HUES64 (cell line): ENCODE data around the gene TECPR2.
"Not testable (repeated sequence)": the region's sequence is repeated elsewhere in the genome, so short reads cannot be mapped to it uniquely, and the experiment has no call there.

Experiments
- H3K27ac ChIP-seq: 2 replicates; pipeline ENCODE4 v1.7.0; 2013; ENCODE audit warnings: low read depth, low read length, inconsistent platforms
- H3K27me3 ChIP-seq: 2 replicates; pipeline ENCODE4 v1.6.1; 2013; ENCODE audit warnings: mild to moderate bottlenecking, low read length; ENCODE audit not compliant: insufficient read depth
- H3K36me3 ChIP-seq: 2 replicates; pipeline ENCODE4 v1.6.1; 2013; ENCODE audit warnings: mild to moderate bottlenecking, low read length; ENCODE audit not compliant: insufficient read depth
- H3K4me1 ChIP-seq: 2 replicates; pipeline ENCODE4 v1.6.1; 2013; ENCODE audit warnings: mild to moderate bottlenecking, low read length, moderate library complexity; ENCODE audit not compliant: insufficient read depth
- H3K4me3 ChIP-seq: 2 replicates; pipeline ENCODE4 v1.5.1; 2013; ENCODE audit warnings: mild to moderate bottlenecking, low read length, moderate library complexity
- H3K9ac ChIP-seq: 2 replicates; pipeline ENCODE4 v1.6.1; 2013; ENCODE audit warnings: mild to moderate bottlenecking, low read depth, low read length
- H3K9me3 ChIP-seq: 2 replicates; pipeline ENCODE4 v1.6.1; 2013; ENCODE audit warnings: low read depth, low read length; ENCODE audit not compliant: insufficient read depth
- WGBS: fragments of 150-250, 120-280 bp; methylation state at CpG from one replicate; pipeline ENCODE4 v1.1.7; 2013; ENCODE audit warnings: missing lambda C conversion rate; 5-methylcytosine and 5-hydroxymethylcytosine counted together

TECPR2 gene

GRCh38 chr14:102320033-102320660 lies 42.6 kb upstream of the TECPR2 start:
- 9% methylated on average over 30 of the region's 30 CpGs for WGBS
- H3K9ac ChIP-seq, result peak overlapping the region; percentile 86
- H3K27ac ChIP-seq, result no peak overlapping the region
- H3K36me3 ChIP-seq, result peaks cover 3% of the 10 kb centered on the region; the same call in 1 of the 2 replicates
- H3K27me3 ChIP-seq, result peaks cover 4% of the 10 kb centered on the region
- H3K9me3 ChIP-seq, result no peaks in the 10 kb centered on the region
- H3K4me3 ChIP-seq, result peak overlapping the region; percentile 96
- peaks cover 10% of the 10 kb centered on the region; the same call in 1 of the 2 replicates for H3K4me1 ChIP-seq

DNA sequence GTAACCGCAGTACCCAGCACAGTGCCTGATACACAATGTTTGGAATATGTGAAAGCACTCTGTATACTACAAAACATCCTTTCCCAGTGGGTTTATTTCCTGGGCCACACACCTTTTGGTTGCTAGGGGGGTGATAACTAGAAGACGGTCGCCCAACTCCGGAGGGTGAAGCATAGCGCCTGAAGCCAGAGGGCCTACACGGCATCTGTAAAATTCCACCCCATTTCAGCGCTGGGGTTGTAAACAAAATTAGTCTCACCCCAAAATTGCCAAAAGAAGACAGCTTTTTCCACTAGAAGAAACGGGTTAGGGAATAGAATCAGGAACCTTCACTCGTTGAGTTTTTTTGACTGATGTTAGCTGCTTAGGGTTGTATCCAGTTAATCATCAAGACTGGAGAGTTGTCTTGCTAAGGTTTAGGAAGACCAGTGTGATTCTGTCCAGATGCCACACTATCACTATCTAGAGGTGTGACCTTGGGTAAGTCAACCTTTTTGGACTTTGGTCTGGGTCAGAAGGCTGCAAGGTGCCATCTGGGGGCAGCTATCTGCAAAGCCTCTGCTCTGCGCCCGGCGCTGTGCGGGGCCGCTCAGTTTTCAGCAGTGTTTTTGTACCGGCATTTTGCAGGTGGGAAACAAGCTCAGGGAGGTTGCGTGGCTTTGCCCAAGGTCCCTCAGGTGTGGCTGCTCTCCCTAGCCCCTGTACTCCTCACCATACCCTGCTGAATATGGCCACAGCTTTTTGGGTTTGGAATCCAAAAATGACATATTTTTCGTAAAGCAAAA lies 41.9 kb upstream of the TECPR2 start:
- H3K9ac ChIP-seq, result 0 out of 2 replicates have a peak overlapping the region, but pooled peaks have one; percentile 86
- H3K36me3 ChIP-seq, result peaks cover 3% of the 10 kb centered on the region; the same call in 1 of the 2 replicates
- no peaks in the 10 kb centered on the region for H3K9me3 ChIP-seq
- peaks cover 10% of the 10 kb centered on the region; the same call in 1 of the 2 replicates for H3K4me1 ChIP-seq
- peak overlapping the region; percentile 96 for H3K4me3 ChIP-seq
- 96% methylated on average over 17 of the region's 17 CpGs for WGBS
- no peaks in the 10 kb centered on the region for H3K27me3 ChIP-seq
- H3K27ac ChIP-seq, result no peak overlapping the region

GRCh38 chr14:102321456-102322422 lies 41.0 kb upstream of the TECPR2 start:
- Histone ChIP-seq H3K27ac (no peak overlapping the region), H3K4me1 (0 out of 2 replicates have a peak, but pooled peaks cover 4% of the 10 kb centered on the region)
- 95% methylated on average over 12 of the region's 12 CpGs for WGBS

DNA sequence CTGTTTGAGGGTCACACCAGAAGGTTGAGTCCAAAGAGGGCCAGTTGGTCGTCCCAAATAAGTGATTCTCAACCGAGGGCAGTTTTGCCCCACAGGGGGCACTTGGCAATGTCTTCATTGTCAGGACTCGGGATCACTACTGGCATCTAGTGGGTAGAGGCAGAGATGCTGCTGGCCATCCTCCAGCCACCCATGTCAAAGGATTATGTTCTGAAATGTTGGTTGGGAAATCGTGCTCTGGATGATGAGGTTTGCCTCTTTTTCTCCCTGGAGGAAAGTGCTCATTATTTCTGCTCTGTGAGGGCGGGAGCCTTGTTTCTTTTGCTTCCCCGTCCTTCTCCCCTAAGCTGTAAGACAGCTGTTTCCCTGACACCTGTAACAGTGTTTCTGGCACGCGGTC lies 39.6 kb upstream of the TECPR2 start:
- Histone ChIP-seq H3K4me3 (no peak overlapping the region), H3K36me3 (peaks cover 3% of the 10 kb centered on the region; the same call in 1 of the 2 replicates), H3K4me1 (0 out of 2 replicates have a peak, but pooled peaks cover 4% of the 10 kb centered on the region), H3K27ac (no peak overlapping the region), H3K9ac (no peak overlapping the region), H3K9me3 (no peaks in the 10 kb centered on the region), H3K27me3 (no peaks in the 10 kb centered on the region)
- 71% methylated on average over 8 of the region's 8 CpGs for WGBS

More at GRCh38 chr14:102321456-102322422, 41.0 kb upstream of the TECPR2 start:
- H3K9ac ChIP-seq, result no peak overlapping the region
- H3K9me3 ChIP-seq, result no peaks in the 10 kb centered on the region
- peaks cover 3% of the 10 kb centered on the region; the same call in 1 of the 2 replicates for H3K36me3 ChIP-seq
- H3K4me3 ChIP-seq, result no peak overlapping the region
- H3K27me3 ChIP-seq, result no peaks in the 10 kb centered on the region

GRCh38 chr14:102325791-102326345 lies 36.9 kb upstream of the TECPR2 start:
- peaks cover 3% of the 10 kb centered on the region; the same call in 1 of the 2 replicates for H3K36me3 ChIP-seq
- no peak overlapping the region for H3K27ac ChIP-seq
- no peaks in the 10 kb centered on the region for H3K4me1 ChIP-seq
- H3K9ac ChIP-seq, result no peak overlapping the region
- no peak overlapping the region for H3K4me3 ChIP-seq
- 87% methylated on average over 9 of the region's 9 CpGs for WGBS
- H3K9me3 ChIP-seq, result no peaks in the 10 kb centered on the region
- no peaks in the 10 kb centered on the region for H3K27me3 ChIP-seq

- no peak overlapping the region for H3K9ac ChIP-seq
- no peaks in the 10 kb centered on the region for H3K4me1 ChIP-seq
- H3K4me3 ChIP-seq, result no peak overlapping the region
- peaks cover 3% of the 10 kb centered on the region; the same call in 1 of the 2 replicates for H3K36me3 ChIP-seq
- H3K27ac ChIP-seq, result no peak overlapping the region
- H3K9me3 ChIP-seq, result no peaks in the 10 kb centered on the region
- H3K27me3 ChIP-seq, result no peaks in the 10 kb centered on the region
- 95% methylated on average over 14 of the region's 14 CpGs for WGBS
These were observed 36.2 kb upstream of the TECPR2 start for GRCh38 chr14:102326583-102326982.

DNA sequence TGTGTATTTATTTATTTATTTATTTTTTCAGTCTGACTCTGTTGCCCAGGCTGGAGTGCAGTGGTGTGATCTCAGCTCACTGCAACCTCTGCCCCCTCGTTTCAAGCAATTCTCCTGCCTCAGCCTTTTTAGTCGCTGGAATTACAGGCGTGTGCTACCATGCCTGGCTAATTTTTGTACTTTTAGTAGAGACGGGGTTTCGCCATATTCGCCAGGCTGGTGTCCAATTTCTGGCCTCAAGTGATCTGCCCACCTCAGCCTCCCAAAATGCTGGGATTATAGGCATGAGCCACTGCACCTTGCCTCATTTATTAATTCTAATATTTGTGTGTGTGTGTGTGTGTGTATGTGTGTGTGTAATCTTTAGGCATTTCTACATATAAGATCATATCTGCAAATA lies 33.4 kb upstream of the TECPR2 start:
- H3K36me3 ChIP-seq, H3K4me1 ChIP-seq, H3K4me3 ChIP-seq, H3K27me3 ChIP-seq, H3K27ac ChIP-seq, H3K9ac ChIP-seq, H3K9me3 ChIP-seq: not testable (repeated sequence)
- 96% methylated on average over 6 of the region's 6 CpGs for WGBS

GRCh38 chr14:102330806-102331205 lies 31.9 kb upstream of the TECPR2 start:
- WGBS, result 95% methylated on average over 5 of the region's 8 CpGs
- Histone ChIP-seq H3K4me3 (no peak overlapping the region), H3K36me3 (peaks cover 19% of the 10 kb centered on the region), H3K9ac (no peak overlapping the region), H3K9me3 (no peaks in the 10 kb centered on the region), H3K27me3 (no peaks in the 10 kb centered on the region), H3K4me1 (no peaks in the 10 kb centered on the region), H3K27ac (no peak overlapping the region)

GRCh38 chr14:102333390-102333789 lies 29.4 kb upstream of the TECPR2 start:
- WGBS, result 92% methylated on average over 7 of the region's 7 CpGs
- no peaks in the 10 kb centered on the region for H3K27me3 ChIP-seq
- no peak overlapping the region for H3K27ac ChIP-seq

DNA sequence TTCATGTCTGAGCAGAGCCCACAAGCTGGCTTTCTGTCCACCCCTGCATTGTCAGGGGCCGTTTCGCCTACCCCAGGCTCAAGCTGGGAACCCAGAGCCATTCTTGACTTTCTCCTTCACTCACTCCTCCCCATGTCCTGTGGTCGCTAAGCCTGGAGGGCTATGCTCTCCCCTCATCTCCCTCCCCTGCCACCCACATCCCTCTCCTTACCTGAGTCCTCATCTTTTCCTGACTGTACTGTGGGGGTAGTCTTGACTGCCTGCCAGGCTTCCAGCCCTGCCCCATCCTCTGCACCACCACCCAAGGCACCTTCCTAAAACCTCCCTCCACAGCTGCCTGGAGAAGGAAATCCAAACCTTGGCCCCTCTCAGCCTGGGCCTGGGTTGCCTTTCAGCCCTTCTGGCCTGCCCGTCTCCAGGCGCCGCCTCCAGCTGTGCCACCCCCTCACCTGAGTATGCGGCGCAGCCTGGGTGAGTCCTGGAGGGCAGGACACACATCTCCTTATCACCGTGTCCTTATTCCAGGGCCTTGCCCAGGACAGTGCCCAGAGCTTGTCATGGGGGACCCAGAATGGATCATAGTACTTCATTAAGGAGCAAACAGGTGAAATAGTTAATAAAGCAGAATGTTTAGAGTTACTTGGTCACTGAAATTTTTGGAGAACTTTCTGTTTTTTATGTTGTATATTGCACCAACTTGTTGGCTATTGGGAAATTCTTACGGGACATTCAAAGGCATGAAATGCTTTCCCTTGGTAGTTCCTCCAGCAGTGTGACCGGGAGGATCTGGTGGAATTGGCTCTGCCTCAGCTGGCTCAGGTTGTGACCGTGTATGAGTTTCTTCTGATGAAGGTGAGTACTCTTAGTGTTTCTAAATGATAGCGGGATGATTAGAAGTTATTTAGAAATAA lies 28.7 kb upstream of the TECPR2 start:
- Histone ChIP-seq H3K4me1 (no peaks in the 10 kb centered on the region), H3K9ac (no peak overlapping the region), H3K27ac (no peak overlapping the region), H3K27me3 (no peaks in the 10 kb centered on the region), H3K4me3 (no peak overlapping the region), H3K36me3 (peaks cover 39% of the 10 kb centered on the region), H3K9me3 (no peaks in the 10 kb centered on the region)
- WGBS, result 96% methylated on average over 12 of the region's 13 CpGs

More at GRCh38 chr14:102333390-102333789, 29.4 kb upstream of the TECPR2 start:
- no peak overlapping the region for H3K9ac ChIP-seq
- no peaks in the 10 kb centered on the region for H3K9me3 ChIP-seq
- H3K4me3 ChIP-seq, result no peak overlapping the region
- peaks cover 35% of the 10 kb centered on the region for H3K36me3 ChIP-seq
- H3K4me1 ChIP-seq, result no peaks in the 10 kb centered on the region
